DMS153 treated with DMSO at 0.1 percent for 48 hours (cell line): ENCODE results near the gene PTPN5.
"Not testable (repeated sequence)": the region's sequence is repeated elsewhere in the genome, so short reads cannot be mapped to it uniquely, and the experiment has no call there.

Source experiments
- DNase-seq: peaks from one replicate; lab custom pipeline; 2025; ENCODE audit not compliant: unreplicated experiment; lab: John Stamatoyannopoulos, UW

The PTPN5 gene

DNA sequence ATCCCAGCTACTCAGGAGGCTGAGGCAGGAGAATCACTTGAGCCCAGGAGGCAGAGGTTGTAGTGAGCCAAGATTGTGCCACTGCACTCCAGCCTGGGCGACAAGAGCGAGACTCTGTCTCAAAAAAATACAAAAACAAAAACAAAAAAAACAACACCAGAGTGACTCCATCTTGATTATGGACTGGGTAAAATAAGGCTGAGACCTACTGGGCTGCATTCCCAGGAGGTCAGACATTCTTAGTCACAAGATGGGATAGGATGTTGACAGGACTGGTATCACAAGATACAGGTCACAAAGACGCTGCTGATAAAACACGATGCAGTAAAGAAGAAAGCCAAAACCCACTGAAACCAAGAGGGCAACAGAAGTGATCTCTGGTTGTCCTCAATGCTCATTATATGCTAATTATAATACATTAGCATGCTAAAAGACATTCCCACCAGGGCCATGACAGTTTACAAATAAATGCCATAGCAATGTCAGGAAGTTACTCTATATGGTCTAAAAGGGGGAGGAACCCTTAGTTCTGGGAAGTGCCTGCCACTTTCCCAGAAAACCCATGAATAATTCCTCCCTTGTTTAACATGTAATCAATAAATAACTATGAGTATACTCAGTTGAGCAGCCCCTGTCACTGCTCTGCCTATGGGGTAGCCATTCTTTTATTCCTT lies 100.0 kb downstream of the PTPN5 start:
- not testable (repeated sequence) for DNase-seq

DNA sequence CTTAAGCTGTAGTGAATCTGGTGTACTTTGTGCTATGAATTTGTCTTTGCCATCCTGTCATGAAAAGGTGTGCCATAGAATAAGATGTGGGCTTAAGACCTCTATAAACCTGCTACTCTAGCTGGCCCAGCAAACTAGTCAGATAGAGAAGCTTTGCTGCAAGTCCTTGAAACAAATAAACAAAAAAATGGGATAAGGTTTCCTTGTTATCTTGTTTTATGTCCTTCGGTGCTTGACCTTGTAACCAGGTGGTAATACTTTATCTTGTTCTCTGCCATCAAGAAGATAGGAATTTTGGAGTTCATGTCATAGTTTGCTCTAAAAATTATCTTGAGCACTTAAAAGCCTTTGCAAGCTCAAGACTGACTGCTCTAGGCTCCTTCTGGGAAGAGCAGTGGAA lies 107.3 kb downstream of the PTPN5 start:
- DNase-seq: no peak

DNA sequence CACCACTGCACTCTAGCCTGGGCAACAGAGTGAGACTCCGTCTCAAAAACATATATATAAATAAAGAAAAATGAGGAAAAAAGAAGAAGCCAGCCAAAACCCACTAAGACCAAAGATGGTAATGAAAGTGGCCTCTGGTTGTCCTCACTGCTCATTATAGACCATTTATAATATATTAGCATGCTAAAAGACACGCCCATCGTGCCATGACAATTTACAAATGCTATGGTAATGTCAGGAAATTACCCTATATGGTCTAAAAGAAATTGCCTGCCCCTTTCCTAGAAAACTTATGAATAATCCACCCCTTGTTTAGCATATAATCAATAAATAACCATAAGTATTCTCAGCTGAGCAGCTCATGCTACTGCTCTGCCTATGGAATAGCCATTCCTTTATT lies 109.1 kb downstream of the PTPN5 start:
- no peak for DNase-seq

DNA sequence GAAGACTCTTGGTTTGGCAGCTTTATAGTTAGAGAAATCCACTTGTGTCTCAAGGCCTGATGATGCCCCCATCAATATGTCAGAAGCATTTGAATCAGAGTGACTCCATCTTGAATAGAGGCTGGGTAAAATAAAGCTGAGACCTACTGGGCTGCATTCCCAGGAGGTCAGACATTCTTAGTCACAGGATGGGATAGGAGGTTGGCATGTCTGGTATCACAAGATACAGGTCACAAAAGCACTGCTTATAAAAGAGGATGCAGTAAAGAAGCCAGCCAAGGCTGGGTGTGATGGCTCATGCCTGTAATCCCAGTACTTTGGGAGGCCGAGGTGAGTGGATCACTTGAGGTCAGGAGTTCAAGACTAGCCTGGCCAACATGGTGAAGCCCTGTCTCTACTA lies 109.6 kb downstream of the PTPN5 start:
- not testable (repeated sequence) for DNase-seq
